Measurements from ENCODE around the gene RFTN1.

The RFTN1 gene

GRCh38 chr3:16392717-16393116 is 120.8 kb downstream of the RFTN1 start:
- Histone ChIP-seq H3K4ac (ENCODE audit: low read length) (no peak overlapping the region), H3K4me2 (ENCODE audit: insufficient read depth, low read length, poor library complexity, severe bottlenecking) (no peak overlapping the region), H4K8ac (ENCODE audit: low read depth, low read length) (no peak overlapping the region), H2BK5ac (ENCODE audit: low read length) (no peak overlapping the region), H3K36me3 (replicated peaks in 1 of 2; ENCODE audit: control insufficient read depth in 2 of 2, insufficient read depth in 2 of 2, low read length in 2 of 2) (no peaks in the 10 kb centered on the region), H2BK12ac (ENCODE audit: low read length) (no peak overlapping the region), H3K4me3 (ENCODE audit: low read length in 2 of 2) (no peak overlapping the region), H3K4me1 (ENCODE audit: control insufficient read depth in 2 of 2, insufficient read depth in 1 of 2, low read depth in 1 of 2, low read length in 2 of 2) (no peaks in the 10 kb centered on the region), H3K9ac (ENCODE audit: low read depth, low read length, poor library complexity) (no peak overlapping the region), H3K18ac (ENCODE audit: low read length) (no peak overlapping the region), H3K9me3 (replicated peaks in 1 of 2; ENCODE audit: control insufficient read depth in 2 of 2, insufficient read depth in 1 of 2, low read depth in 1 of 2, low read length in 2 of 2) (no peaks in the 10 kb centered on the region), H3K27me3 (ENCODE audit: control insufficient read depth in 3 of 3, insufficient read depth in 3 of 3, low read depth in 1 of 3, low read length in 3 of 3) (no peaks in the 10 kb centered on the region), H3K23ac (ENCODE audit: low read depth, low read length, poor library complexity) (no peak overlapping the region), H2AK5ac (ENCODE audit: low read depth, low read length) (no peak overlapping the region), H2BK15ac (ENCODE audit: low read length) (no peak overlapping the region), H3K14ac (ENCODE audit: low read length) (no peak overlapping the region), H2BK120ac (ENCODE audit: low read depth, low read length) (no peak overlapping the region), H4K91ac (ENCODE audit: low read depth, low read length, poor library complexity) (no peak overlapping the region), H3K79me1 (ENCODE audit: low read depth, low read length) (no peaks in the 10 kb centered on the region), H2AFZ (ENCODE audit: low read length) (no peak overlapping the region), H3K27ac (replicated peaks; ENCODE audit: low read length) (no peak overlapping the region)
- no peak for DNase-seq (ENCODE audit: low spot score)
- WGBS, 2 donors (ENCODE audit: extremely low coverage in 2 of 2, insufficient read length in 2 of 2, insufficient replicate concordance in 1 of 2) = no CpG with 5 or more reads among the region's 1 CpG

- Histone ChIP-seq H2BK12ac (ENCODE audit: low read length) (no peak overlapping the region), H3K36me3 (replicated peaks in 1 of 2; ENCODE audit: control insufficient read depth in 2 of 2, insufficient read depth in 2 of 2, low read length in 2 of 2) (no peaks in the 10 kb centered on the region), H3K18ac (ENCODE audit: low read length) (no peak overlapping the region), H3K27ac (replicated peaks; ENCODE audit: low read length) (no peak overlapping the region), H3K4me2 (ENCODE audit: insufficient read depth, low read length, poor library complexity, severe bottlenecking) (no peak overlapping the region), H2AK5ac (ENCODE audit: low read depth, low read length) (no peak overlapping the region), H3K4ac (ENCODE audit: low read length) (no peak overlapping the region), H3K4me3 (ENCODE audit: low read length in 2 of 2) (no peak overlapping the region), H4K91ac (ENCODE audit: low read depth, low read length, poor library complexity) (no peak overlapping the region), H3K27me3 (ENCODE audit: control insufficient read depth in 3 of 3, insufficient read depth in 3 of 3, low read depth in 1 of 3, low read length in 3 of 3) (no peaks in the 10 kb centered on the region), H3K9me3 (replicated peaks in 1 of 2; ENCODE audit: control insufficient read depth in 2 of 2, insufficient read depth in 1 of 2, low read depth in 1 of 2, low read length in 2 of 2) (no peaks in the 10 kb centered on the region), H4K8ac (ENCODE audit: low read depth, low read length) (no peak overlapping the region), H3K4me1 (ENCODE audit: control insufficient read depth in 2 of 2, insufficient read depth in 1 of 2, low read depth in 1 of 2, low read length in 2 of 2) (no peaks in the 10 kb centered on the region), H2BK15ac (ENCODE audit: low read length) (no peak overlapping the region), H2AFZ (ENCODE audit: low read length) (no peak overlapping the region), H3K14ac (ENCODE audit: low read length) (no peak overlapping the region), H3K79me1 (ENCODE audit: low read depth, low read length) (no peaks in the 10 kb centered on the region), H3K9ac (ENCODE audit: low read depth, low read length, poor library complexity) (no peak overlapping the region), H3K23ac (ENCODE audit: low read depth, low read length, poor library complexity) (no peak overlapping the region), H2BK120ac (ENCODE audit: low read depth, low read length) (no peak overlapping the region), H2BK5ac (ENCODE audit: low read length) (no peak overlapping the region)
- DNase-seq (ENCODE audit: low spot score) = no peak
- WGBS, 2 donors (ENCODE audit: extremely low coverage in 2 of 2, insufficient read length in 2 of 2, insufficient replicate concordance in 1 of 2) = no CpG with 5 or more reads among the region's 1 CpG
These were observed 121.4 kb downstream of the RFTN1 start for GRCh38 chr3:16392065-16392464.

- no CpG with 5 or more reads among the region's 2 CpGs for WGBS, 2 donors (ENCODE audit: extremely low coverage in 2 of 2, insufficient read length in 2 of 2, insufficient replicate concordance in 1 of 2)
These were observed 122.9 kb downstream of the RFTN1 start for GRCh38 chr3:16390581-16390980.

GRCh38 chr3:16388850-16389441 is 124.6 kb downstream of the RFTN1 start:
- Histone ChIP-seq H3K4me1 (ENCODE audit: control insufficient read depth in 2 of 2, insufficient read depth in 1 of 2, low read depth in 1 of 2, low read length in 2 of 2) (no peaks in the 10 kb centered on the region), H2BK5ac (ENCODE audit: low read length) (no peak overlapping the region), H4K91ac (ENCODE audit: low read depth, low read length, poor library complexity) (no peak overlapping the region), H3K36me3 (replicated peaks in 1 of 2; ENCODE audit: control insufficient read depth in 2 of 2, insufficient read depth in 2 of 2, low read length in 2 of 2) (no peaks in the 10 kb centered on the region), H3K9me3 (replicated peaks in 1 of 2; ENCODE audit: control insufficient read depth in 2 of 2, insufficient read depth in 1 of 2, low read depth in 1 of 2, low read length in 2 of 2) (no peaks in the 10 kb centered on the region), H2AK5ac (ENCODE audit: low read depth, low read length) (no peak overlapping the region), H3K4me3 (ENCODE audit: low read length in 2 of 2) (no peak overlapping the region), H3K14ac (ENCODE audit: low read length) (no peak overlapping the region), H4K8ac (ENCODE audit: low read depth, low read length) (no peak overlapping the region), H3K18ac (ENCODE audit: low read length) (no peak overlapping the region), H3K23ac (ENCODE audit: low read depth, low read length, poor library complexity) (no peak overlapping the region), H3K79me1 (ENCODE audit: low read depth, low read length) (no peaks in the 10 kb centered on the region), H3K4ac (ENCODE audit: low read length) (no peak overlapping the region), H3K27me3 (ENCODE audit: control insufficient read depth in 3 of 3, insufficient read depth in 3 of 3, low read depth in 1 of 3, low read length in 3 of 3) (no peaks in the 10 kb centered on the region), H2BK120ac (ENCODE audit: low read depth, low read length) (no peak overlapping the region), H3K27ac (replicated peaks; ENCODE audit: low read length) (no peak overlapping the region), H2BK12ac (ENCODE audit: low read length) (no peak overlapping the region), H3K9ac (ENCODE audit: low read depth, low read length, poor library complexity) (no peak overlapping the region), H2BK15ac (ENCODE audit: low read length) (no peak overlapping the region), H2AFZ (ENCODE audit: low read length) (no peak overlapping the region), H3K4me2 (ENCODE audit: insufficient read depth, low read length, poor library complexity, severe bottlenecking) (no peak overlapping the region)
- DNase-seq (ENCODE audit: low spot score) = no peak
- no CpG with 5 or more reads among the region's 3 CpGs for WGBS, 2 donors (ENCODE audit: extremely low coverage in 2 of 2, insufficient read length in 2 of 2, insufficient replicate concordance in 1 of 2)

More at GRCh38 chr3:16390581-16390980, 122.9 kb downstream of the RFTN1 start:
- H3K14ac ChIP-seq (ENCODE audit: low read length) = no peak overlapping the region
- no peak overlapping the region for H2BK12ac ChIP-seq (ENCODE audit: low read length)
- no peak overlapping the region for H2AK5ac ChIP-seq (ENCODE audit: low read depth, low read length)
- H3K4me1 ChIP-seq (ENCODE audit: control insufficient read depth in 2 of 2, insufficient read depth in 1 of 2, low read depth in 1 of 2, low read length in 2 of 2) = no peaks in the 10 kb centered on the region
- H2BK15ac ChIP-seq (ENCODE audit: low read length) = no peak overlapping the region
- DNase-seq (ENCODE audit: low spot score) = no peak
- H3K79me1 ChIP-seq (ENCODE audit: low read depth, low read length) = no peaks in the 10 kb centered on the region
- no peak overlapping the region for H2AFZ ChIP-seq (ENCODE audit: low read length)
- no peaks in the 10 kb centered on the region for H3K9me3 ChIP-seq (replicated peaks in 1 of 2; ENCODE audit: control insufficient read depth in 2 of 2, insufficient read depth in 1 of 2, low read depth in 1 of 2, low read length in 2 of 2)
- H3K9ac ChIP-seq (ENCODE audit: low read depth, low read length, poor library complexity) = no peak overlapping the region
- no peak overlapping the region for H2BK120ac ChIP-seq (ENCODE audit: low read depth, low read length)
- no peak overlapping the region for H4K8ac ChIP-seq (ENCODE audit: low read depth, low read length)
- H3K27me3 ChIP-seq (ENCODE audit: control insufficient read depth in 3 of 3, insufficient read depth in 3 of 3, low read depth in 1 of 3, low read length in 3 of 3) = no peaks in the 10 kb centered on the region
- H3K4me2 ChIP-seq (ENCODE audit: insufficient read depth, low read length, poor library complexity, severe bottlenecking) = no peak overlapping the region
- no peak overlapping the region for H2BK5ac ChIP-seq (ENCODE audit: low read length)
- H3K23ac ChIP-seq (ENCODE audit: low read depth, low read length, poor library complexity) = no peak overlapping the region
- H3K4me3 ChIP-seq (ENCODE audit: low read length in 2 of 2) = no peak overlapping the region
- H3K27ac ChIP-seq (replicated peaks; ENCODE audit: low read length) = no peak overlapping the region
- no peak overlapping the region for H3K4ac ChIP-seq (ENCODE audit: low read length)
- no peaks in the 10 kb centered on the region for H3K36me3 ChIP-seq (replicated peaks in 1 of 2; ENCODE audit: control insufficient read depth in 2 of 2, insufficient read depth in 2 of 2, low read length in 2 of 2)
- no peak overlapping the region for H4K91ac ChIP-seq (ENCODE audit: low read depth, low read length, poor library complexity)
- no peak overlapping the region for H3K18ac ChIP-seq (ENCODE audit: low read length)

Measured in neuronal stem cell (in vitro differentiated cells).